Measurements from ENCODE around the gene PPP1R14D.

- TF ChIP-seq CTCF (IDR thresholded peaks at IDR 0.05), result no peak
- no peak for TF ChIP-seq EZH2phosphoT487 (IDR thresholded peaks at IDR 0.05)
Observed at GRCh38 chr15:40808861-40809450, 19.6 kb downstream of the PPP1R14D start.

Data from neural progenitor cell (in vitro differentiated cells).